ENCODE results near the gene RSPH10B2. TPM values are rescaled to one million over a fixed set of nuclear protein-coding genes. Genes with fewer than 3 reads are reported as not detected.
"Not testable (repeated sequence)": the region's sequence is repeated elsewhere in the genome, so short reads cannot be mapped to it uniquely, and the experiment has no call there.

RSPH10B2 gene
- total and polyA plus RNA-seq, 2 of the 13 experiments (the other 11 are each of a cell fraction or from before 2014, with no cell fraction given), result 0.31 TPM; not detected in 1

DNA sequence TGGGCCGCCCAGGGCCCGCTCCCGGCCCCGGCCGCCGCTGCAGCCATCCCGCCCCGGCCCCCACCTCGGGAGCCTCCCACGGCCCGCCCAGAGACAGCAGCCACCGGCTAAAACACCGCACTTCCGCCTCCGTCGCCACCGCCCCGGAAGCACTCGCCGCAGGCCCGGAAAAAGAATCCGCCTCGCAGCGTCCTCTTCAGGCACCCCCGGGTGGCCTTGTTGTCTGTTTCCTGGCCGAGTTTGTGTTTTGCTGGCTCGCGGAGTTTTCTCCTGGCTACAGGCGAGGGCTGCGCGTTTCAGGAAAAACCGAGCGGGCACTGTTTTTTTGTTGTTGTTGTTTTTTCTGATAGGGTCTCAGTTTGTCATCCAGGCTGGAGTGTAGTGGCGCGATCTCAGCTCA, 72.2 kb downstream of the RSPH10B2 start, which contains the start of gene CCZ1B (continued):
- TF ChIP-seq KLF16 (CRISPR knock-in tag; IDR thresholded peaks at IDR 0.05) (peak in 1 of 2 experiments; percentile 59; a peak in 2 of 4 replicates), KMT2A (CRISPR knock-in tag; IDR thresholded peaks at IDR 0.05) (peak; percentile 83), BRD4 (CRISPR knock-in tag; IDR thresholded peaks at IDR 0.05) (peak; percentile 55; the same call in 1 of the 2 replicates), YEATS4 (CRISPR knock-in tag; IDR thresholded peaks at IDR 0.05; ENCODE audit: borderline replicate concordance) (0 out of 2 replicates have a peak, but pooled peaks have one; percentile 32), IRF2 (CRISPR knock-in tag; IDR thresholded peaks at IDR 0.05) (peak; percentile 78), SP1 (CRISPR knock-in tag; IDR thresholded peaks at IDR 0.05) (peak; percentile 52; the same call in 1 of the 2 replicates), KDM2A (CRISPR knock-in tag; IDR thresholded peaks at IDR 0.05; ENCODE audit: borderline replicate concordance, low read depth) (peak; percentile 82), GABPB1 (CRISPR knock-in tag; IDR thresholded peaks at IDR 0.05) (peak; percentile 93), MIER2 (CRISPR knock-in tag; IDR thresholded peaks at IDR 0.05) (0 out of 2 replicates have a peak, but pooled peaks have one; percentile 46), POLR2G (IDR thresholded peaks at IDR 0.05; ENCODE audit: low read depth, low read length) (peak; percentile 79), SPEN (CRISPR knock-in tag; IDR thresholded peaks at IDR 0.05; ENCODE audit: low read depth) (peak; percentile 37; the same call in 1 of the 2 replicates), ZFX (CRISPR knock-in tag; IDR thresholded peaks at IDR 0.05; ENCODE audit: low read depth) (peak; percentile 68), AHR (CRISPR knock-in tag; IDR thresholded peaks at IDR 0.05) (0 out of 2 replicates have a peak, but pooled peaks have one; percentile 28), YEATS2 (CRISPR knock-in tag; IDR thresholded peaks at IDR 0.05; ENCODE audit: borderline replicate concordance) (peak; percentile 82), KMT2B (CRISPR knock-in tag; IDR thresholded peaks at IDR 0.05) (peak; percentile 92), PHF8 (CRISPR knock-in tag; IDR thresholded peaks at IDR 0.05) (peak; percentile 79)
- TF ChIP-seq SP1 (IDR thresholded peaks at IDR 0.05), result not testable (repeated sequence)
- TF ChIP-seq, protein P1, sequence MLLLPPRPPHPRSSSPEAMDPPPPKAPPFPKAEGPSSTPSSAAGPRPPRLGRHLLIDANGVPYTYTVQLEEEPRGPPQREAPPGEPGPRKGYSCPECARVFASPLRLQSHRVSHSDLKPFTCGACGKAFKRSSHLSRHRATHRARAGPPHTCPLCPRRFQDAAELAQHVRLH (CRISPR knock-in tag; IDR thresholded peaks at IDR 0.05; ENCODE audit: borderline replicate concordance, low read depth), result peak; percentile 79; the same call in 1 of the 2 replicates
- TF ChIP-seq, protein P2, sequence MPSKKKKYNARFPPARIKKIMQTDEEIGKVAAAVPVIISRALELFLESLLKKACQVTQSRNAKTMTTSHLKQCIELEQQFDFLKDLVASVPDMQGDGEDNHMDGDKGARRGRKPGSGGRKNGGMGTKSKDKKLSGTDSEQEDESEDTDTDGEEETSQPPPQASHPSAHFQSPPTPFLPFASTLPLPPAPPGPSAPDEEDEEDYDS (CRISPR knock-in tag; IDR thresholded peaks at IDR 0.05), result 0 out of 2 replicates have a peak, but pooled peaks have one; percentile 40
- TF ChIP-seq, protein P3, sequence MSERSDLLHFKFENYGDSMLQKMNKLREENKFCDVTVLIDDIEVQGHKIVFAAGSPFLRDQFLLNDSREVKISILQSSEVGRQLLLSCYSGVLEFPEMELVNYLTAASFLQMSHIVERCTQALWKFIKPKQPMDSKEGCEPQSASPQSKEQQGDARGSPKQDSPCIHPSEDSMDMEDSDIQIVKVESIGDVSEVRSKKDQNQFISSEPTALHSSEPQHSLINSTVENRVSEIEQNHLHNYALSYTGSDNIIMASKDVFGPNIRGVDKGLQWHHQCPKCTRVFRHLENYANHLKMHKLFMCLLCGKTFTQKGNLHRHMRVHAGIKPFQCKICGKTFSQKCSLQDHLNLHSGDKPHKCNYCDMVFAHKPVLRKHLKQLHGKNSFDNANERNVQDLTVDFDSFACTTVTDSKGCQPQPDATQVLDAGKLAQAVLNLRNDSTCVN (CRISPR knock-in tag; IDR thresholded peaks at IDR 0.05; ENCODE audit: borderline replicate concordance), result peak; percentile 69; the same call in 1 of the 2 replicates
- TF ChIP-seq, protein P4, sequence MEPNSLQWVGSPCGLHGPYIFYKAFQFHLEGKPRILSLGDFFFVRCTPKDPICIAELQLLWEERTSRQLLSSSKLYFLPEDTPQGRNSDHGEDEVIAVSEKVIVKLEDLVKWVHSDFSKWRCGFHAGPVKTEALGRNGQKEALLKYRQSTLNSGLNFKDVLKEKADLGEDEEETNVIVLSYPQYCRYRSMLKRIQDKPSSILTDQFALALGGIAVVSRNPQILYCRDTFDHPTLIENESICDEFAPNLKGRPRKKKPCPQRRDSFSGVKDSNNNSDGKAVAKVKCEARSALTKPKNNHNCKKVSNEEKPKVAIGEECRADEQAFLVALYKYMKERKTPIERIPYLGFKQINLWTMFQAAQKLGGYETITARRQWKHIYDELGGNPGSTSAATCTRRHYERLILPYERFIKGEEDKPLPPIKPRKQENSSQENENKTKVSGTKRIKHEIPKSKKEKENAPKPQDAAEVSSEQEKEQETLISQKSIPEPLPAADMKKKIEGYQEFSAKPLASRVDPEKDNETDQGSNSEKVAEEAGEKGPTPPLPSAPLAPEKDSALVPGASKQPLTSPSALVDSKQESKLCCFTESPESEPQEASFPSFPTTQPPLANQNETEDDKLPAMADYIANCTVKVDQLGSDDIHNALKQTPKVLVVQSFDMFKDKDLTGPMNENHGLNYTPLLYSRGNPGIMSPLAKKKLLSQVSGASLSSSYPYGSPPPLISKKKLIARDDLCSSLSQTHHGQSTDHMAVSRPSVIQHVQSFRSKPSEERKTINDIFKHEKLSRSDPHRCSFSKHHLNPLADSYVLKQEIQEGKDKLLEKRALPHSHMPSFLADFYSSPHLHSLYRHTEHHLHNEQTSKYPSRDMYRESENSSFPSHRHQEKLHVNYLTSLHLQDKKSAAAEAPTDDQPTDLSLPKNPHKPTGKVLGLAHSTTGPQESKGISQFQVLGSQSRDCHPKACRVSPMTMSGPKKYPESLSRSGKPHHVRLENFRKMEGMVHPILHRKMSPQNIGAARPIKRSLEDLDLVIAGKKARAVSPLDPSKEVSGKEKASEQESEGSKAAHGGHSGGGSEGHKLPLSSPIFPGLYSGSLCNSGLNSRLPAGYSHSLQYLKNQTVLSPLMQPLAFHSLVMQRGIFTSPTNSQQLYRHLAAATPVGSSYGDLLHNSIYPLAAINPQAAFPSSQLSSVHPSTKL (CRISPR knock-in tag; IDR thresholded peaks at IDR 0.05), result peak; percentile 55
- TF ChIP-seq, protein P5, sequence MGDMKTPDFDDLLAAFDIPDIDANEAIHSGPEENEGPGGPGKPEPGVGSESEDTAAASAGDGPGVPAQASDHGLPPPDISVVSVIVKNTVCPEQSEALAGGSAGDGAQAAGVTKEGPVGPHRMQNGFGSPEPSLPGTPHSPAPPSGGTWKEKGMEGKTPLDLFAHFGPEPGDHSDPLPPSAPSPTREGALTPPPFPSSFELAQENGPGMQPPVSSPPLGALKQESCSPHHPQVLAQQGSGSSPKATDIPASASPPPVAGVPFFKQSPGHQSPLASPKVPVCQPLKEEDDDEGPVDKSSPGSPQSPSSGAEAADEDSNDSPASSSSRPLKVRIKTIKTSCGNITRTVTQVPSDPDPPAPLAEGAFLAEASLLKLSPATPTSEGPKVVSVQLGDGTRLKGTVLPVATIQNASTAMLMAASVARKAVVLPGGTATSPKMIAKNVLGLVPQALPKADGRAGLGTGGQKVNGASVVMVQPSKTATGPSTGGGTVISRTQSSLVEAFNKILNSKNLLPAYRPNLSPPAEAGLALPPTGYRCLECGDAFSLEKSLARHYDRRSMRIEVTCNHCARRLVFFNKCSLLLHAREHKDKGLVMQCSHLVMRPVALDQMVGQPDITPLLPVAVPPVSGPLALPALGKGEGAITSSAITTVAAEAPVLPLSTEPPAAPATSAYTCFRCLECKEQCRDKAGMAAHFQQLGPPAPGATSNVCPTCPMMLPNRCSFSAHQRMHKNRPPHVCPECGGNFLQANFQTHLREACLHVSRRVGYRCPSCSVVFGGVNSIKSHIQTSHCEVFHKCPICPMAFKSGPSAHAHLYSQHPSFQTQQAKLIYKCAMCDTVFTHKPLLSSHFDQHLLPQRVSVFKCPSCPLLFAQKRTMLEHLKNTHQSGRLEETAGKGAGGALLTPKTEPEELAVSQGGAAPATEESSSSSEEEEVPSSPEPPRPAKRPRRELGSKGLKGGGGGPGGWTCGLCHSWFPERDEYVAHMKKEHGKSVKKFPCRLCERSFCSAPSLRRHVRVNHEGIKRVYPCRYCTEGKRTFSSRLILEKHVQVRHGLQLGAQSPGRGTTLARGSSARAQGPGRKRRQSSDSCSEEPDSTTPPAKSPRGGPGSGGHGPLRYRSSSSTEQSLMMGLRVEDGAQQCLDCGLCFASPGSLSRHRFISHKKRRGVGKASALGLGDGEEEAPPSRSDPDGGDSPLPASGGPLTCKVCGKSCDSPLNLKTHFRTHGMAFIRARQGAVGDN (CRISPR knock-in tag; IDR thresholded peaks at IDR 0.05), result peak; percentile 72

Measured in HepG2 (cell line).